ENCODE results near the gene RECQL5. TPM values are rescaled to one million over a fixed set of nuclear protein-coding genes. Genes with fewer than 3 reads are reported as not detected.
A peak's percentile ranks its signal among the peaks of the same experiment; 100 is the strongest.

The RECQL5 gene
- polyA plus RNA-seq, 2 of the 4 experiments (the other 2 are of a cell fraction), result 22.7 to 39.9 TPM

DNA sequence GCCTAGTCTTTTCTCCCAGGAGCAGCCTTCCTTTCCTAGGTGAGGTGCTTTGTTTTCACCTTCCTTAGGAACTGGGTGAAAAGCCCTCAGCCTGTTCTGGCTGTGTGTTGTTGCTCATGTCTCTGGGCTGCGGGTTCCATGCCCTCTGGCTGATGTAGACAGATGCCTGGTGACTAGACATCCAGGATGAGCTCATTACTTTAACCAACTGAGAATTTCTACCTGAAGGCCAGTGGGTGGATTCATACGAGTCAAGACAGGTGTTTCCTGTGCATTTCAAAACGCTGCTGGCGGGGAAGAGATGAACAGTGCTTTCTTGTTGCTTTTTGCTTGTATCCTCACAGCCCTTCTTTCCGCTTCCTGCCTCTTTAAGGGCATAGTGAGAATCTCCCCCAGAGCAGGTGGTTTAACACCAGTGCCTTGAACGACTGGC, 22.5 kb upstream of the RECQL5 start (continued):
- TF ChIP-seq, protein P1, sequence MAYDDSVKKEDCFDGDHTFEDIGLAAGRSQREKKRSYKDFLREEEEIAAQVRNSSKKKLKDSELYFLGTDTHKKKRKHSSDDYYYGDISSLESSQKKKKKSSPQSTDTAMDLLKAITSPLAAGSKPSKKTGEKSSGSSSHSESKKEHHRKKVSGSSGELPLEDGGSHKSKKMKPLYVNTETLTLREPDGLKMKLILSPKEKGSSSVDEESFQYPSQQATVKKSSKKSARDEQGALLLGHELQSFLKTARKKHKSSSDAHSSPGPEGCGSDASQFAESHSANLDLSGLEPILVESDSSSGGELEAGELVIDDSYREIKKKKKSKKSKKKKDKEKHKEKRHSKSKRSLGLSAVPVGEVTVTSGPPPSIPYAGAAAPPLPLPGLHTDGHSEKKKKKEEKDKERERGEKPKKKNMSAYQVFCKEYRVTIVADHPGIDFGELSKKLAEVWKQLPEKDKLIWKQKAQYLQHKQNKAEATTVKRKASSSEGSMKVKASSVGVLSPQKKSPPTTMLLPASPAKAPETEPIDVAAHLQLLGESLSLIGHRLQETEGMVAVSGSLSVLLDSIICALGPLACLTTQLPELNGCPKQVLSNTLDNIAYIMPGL (CRISPR knock-in tag; IDR thresholded peaks at IDR 0.05; ENCODE audit: borderline replicate concordance), result no peak
- no peak for TF ChIP-seq SREBF2 (IDR thresholded peaks at IDR 0.05)
- TF ChIP-seq, protein P2, sequence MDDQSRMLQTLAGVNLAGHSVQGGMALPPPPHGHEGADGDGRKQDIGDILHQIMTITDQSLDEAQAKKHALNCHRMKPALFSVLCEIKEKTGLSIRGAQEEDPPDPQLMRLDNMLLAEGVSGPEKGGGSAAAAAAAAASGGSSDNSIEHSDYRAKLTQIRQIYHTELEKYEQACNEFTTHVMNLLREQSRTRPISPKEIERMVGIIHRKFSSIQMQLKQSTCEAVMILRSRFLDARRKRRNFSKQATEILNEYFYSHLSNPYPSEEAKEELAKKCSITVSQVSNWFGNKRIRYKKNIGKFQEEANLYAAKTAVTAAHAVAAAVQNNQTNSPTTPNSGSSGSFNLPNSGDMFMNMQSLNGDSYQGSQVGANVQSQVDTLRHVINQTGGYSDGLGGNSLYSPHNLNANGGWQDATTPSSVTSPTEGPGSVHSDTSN (IDR thresholded peaks at IDR 0.05), result no peak

DNA sequence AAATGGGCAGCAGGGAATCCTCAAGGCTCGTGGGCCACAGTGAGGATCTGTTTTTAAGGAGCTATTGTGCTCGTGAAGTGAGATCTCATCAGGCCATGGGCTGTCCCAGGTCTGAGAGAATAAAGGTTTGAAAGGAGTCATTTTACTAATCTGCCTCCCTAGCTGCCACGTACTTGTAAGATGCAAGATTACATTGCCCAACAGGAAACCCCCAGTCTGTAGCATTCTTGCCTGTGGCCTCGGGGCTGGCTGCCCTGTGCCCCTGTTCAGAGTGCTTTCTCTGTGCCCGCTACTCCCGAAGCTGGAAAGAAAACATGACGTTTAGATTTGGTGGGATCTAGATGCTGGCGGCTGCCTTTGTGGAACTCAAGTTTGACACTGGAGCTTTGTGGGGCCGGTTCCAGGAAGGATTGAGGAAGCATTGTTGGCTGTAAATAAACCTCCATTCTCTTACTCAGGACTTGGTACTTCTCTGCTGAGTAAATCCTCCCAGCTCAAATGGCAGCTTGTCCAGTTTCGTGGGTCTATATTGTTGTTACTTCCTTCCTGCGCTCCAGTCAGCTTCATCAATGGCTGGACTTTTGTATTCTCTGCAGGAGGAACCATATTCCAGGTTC, 21.4 kb upstream of the RECQL5 start:
- H3K4me1 ChIP-seq, result peaks cover 99% of the 10 kb centered on the region
- no peak for ATAC-seq
- peak overlapping the region; percentile 93; a peak in 5 of 6 replicates for H3K27ac ChIP-seq
- no peaks in the 10 kb centered on the region for H3K9me3 ChIP-seq
- no peak overlapping the region for H3K4me2 ChIP-seq
- WGBS (ENCODE audit: missing lambda C conversion rate), result 87% methylated on average over 11 of the region's 11 CpGs
- TF ChIP-seq ESRRA (IDR thresholded peaks at IDR 0.05; ENCODE audit: borderline replicate concordance, low read length) (no peak), RAD21 (conservative IDR thresholded peaks at IDR 0.05 in 1 of 2, IDR thresholded peaks at IDR 0.05 in 1 of 2) (no peak), JUN (IDR thresholded peaks at IDR 0.05) (no peak), GATA3 (IDR thresholded peaks at IDR 0.05; ENCODE audit: borderline replicate concordance) (no peak), CEBPB (IDR thresholded peaks at IDR 0.05) (no peak), POLR2AphosphoS2 (conservative IDR thresholded peaks at IDR 0.05; ENCODE audit: low read length) (no peak), ZC3H11A (IDR thresholded peaks at IDR 0.05) (no peak), USF2 (IDR thresholded peaks at IDR 0.05) (no peak), RFX5 (IDR thresholded peaks at IDR 0.05) (no peak), RCOR1 (IDR thresholded peaks at IDR 0.05; ENCODE audit: low read depth, low read length) (no peak), HES2 (IDR thresholded peaks at IDR 0.05) (no peak), NFE2L2 (conservative IDR thresholded peaks at IDR 0.05; ENCODE audit: low read length) (no peak), RNF2 (IDR thresholded peaks at IDR 0.05; ENCODE audit: borderline replicate concordance, low read depth) (no peak), KDM5A (IDR thresholded peaks at IDR 0.05) (no peak)
- TF ChIP-seq, protein P3, sequence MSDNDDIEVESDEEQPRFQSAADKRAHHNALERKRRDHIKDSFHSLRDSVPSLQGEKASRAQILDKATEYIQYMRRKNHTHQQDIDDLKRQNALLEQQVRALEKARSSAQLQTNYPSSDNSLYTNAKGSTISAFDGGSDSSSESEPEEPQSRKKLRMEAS (IDR thresholded peaks at IDR 0.05), result no peak
- TF ChIP-seq, protein P4, sequence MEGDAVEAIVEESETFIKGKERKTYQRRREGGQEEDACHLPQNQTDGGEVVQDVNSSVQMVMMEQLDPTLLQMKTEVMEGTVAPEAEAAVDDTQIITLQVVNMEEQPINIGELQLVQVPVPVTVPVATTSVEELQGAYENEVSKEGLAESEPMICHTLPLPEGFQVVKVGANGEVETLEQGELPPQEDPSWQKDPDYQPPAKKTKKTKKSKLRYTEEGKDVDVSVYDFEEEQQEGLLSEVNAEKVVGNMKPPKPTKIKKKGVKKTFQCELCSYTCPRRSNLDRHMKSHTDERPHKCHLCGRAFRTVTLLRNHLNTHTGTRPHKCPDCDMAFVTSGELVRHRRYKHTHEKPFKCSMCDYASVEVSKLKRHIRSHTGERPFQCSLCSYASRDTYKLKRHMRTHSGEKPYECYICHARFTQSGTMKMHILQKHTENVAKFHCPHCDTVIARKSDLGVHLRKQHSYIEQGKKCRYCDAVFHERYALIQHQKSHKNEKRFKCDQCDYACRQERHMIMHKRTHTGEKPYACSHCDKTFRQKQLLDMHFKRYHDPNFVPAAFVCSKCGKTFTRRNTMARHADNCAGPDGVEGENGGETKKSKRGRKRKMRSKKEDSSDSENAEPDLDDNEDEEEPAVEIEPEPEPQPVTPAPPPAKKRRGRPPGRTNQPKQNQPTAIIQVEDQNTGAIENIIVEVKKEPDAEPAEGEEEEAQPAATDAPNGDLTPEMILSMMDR (IDR thresholded peaks at IDR 0.05), result no peak
- no peak overlapping the region for H3K4me3 ChIP-seq
- FAIRE-seq, result no peak
- DNase-seq (ENCODE audit: low read depth in 1 of 2, low spot score in 1 of 2), result no peak
- ChIA-PET POLR2A (interaction anchor here (1.6 to 1.8 kb wide), 2 partner anchors 60 to 92 kb away, joined by 4 to 5 read pairs; no protein-coding TSS in a partner anchor), CTCF (interaction anchor here (0.7 to 19.2 kb wide), 7 partner anchors 8 to 101 kb away, joined by 3 to 148 read pairs (median 3); partner anchors contain the start of gene SMIM5)

Measured in A549 (cell line).